HuH-7 (cell line): Measurements from ENCODE around the gene CKLF.
"Not testable (repeated sequence)": the region's sequence is repeated elsewhere in the genome, so short reads cannot be mapped to it uniquely, and the experiment has no call there.

Source experiments
- DNase-seq: peaks from one replicate; pipeline ENCODE4 v3.0.0; 2011; ENCODE audit warnings: low spot score

The CKLF gene

DNA sequence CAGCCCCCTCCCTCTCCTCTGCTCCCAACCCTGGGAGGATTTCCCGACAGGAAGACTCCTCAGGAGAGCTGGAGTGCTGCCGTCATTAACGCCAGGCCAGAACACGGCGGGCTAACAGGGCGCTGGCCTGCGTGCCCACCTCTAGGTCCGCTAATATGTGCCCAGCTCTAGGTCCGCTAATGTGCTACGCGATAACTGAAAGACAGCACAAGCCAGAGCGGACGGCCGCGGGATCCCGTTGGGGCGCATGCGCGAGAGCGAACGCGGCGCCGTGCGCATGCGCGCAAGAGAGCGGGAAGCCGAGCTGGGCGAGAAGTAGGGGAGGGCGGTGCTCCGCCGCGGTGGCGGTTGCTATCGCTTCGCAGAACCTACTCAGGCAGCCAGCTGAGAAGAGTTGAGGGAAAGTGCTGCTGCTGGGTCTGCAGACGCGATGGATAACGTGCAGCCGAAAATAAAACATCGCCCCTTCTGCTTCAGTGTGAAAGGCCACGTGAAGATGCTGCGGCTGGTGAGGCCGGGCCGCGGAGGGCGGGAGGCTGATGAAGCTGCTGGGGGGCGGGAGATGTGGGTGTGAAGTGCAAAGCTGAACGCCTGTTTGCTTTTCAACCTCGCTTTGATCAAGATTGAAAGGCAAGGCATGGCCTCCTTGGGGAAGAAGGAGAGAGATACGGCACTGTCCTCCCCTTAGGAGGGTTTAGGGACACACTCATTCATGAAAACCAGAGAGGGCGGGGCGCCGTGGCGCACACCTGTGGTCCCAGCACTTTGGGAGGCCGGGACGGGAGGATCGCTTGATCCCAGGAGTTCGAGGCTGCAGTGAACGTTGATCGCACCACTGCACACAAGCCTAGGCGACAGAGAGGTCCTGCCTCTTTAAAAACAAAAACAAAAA is at the start of gene CKLF:
TSS of gene CKLF (plus strand) at position 291 of the 892 bp plus-strand sequence. CDS start at position 431, 140 bp downstream.
- peak; percentile 89 for DNase-seq

- DNase-seq: no peak
These were observed 49.3 kb upstream of the CKLF start for GRCh38 chr16:66503030-66503429.

DNA sequence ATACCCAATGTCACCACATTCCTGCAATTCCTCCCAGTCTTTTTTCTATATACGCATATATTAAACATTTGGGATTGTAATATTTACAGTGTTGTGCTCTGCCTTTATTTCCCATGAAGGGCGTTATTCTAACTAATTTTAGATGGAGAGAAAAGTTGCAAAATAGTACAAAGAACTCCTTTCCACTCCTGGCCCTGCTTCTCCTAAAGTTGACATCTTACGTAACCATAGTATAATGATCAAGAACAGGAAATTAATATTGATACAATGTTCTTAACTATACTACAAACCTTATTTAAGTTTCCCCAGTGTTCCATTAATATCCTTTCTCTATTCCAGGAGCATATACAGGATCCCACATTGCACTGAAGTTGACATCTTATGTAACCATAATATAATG is 48.8 kb upstream of the CKLF start:
- DNase-seq: no peak

GRCh38 chr16:66507731-66508239 is 44.6 kb upstream of the CKLF start:
- DNase-seq: no peak

DNA sequence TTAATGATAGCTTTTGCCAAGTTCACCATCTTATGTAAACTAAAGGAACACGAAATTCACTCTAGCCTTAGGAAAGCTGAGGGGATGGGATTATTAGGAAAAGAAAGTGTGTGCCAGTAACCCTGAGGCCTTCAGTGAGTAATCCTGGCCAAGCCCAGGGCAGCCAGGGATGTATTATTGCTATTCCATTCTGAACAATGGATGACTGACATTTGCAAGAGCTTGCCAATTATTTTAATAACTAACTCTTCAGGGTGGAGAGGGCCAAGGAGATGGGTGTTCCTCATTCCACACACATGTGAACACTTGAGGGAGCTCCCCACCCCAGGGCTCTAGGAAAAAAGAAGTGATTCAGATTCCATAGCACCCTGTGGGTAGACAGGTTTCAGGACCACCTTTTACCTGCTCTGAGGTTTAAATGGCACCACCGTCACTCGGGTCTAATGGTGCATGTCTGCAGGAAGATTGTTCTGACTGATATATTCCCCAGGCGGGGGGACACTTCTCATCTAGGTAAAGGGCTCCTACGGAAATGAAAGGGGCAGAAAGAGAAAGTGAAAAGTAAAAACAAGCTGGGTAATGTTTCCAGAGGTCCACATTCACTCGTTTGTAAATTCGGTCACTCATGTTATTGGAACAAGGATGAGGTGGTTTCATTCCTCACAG is 44.0 kb upstream of the CKLF start:
- DNase-seq: no peak

DNA sequence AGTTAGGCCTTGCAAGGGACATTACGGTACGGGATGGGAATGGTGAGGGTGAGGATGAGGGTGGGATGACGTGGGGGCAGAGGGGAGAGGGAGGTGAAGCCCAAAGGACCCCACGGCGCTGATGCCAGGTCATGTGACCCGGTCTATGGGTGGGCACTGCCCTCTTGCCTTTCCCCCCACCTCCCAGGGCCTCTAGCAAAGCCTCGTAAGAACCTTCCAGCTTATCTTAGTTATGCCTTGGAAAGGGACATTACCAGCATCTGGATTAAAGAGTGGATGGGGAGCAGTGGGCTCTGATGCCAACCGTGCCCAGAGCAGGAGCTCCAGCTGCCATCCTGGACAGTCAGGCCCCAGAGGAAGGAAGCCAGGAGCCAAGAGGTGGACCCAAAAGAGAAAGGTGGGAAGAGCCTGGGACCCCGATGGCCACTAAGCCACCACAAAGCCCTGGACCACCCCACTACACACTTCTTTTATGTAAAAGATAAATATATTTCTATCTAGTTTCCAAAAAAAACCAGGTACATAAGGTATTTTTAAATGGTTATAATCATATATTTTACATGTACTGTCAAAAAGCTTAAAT is 43.4 kb upstream of the CKLF start:
- no peak for DNase-seq

GRCh38 chr16:66509576-66509975 is 42.8 kb upstream of the CKLF start:
- no peak for DNase-seq

DNA sequence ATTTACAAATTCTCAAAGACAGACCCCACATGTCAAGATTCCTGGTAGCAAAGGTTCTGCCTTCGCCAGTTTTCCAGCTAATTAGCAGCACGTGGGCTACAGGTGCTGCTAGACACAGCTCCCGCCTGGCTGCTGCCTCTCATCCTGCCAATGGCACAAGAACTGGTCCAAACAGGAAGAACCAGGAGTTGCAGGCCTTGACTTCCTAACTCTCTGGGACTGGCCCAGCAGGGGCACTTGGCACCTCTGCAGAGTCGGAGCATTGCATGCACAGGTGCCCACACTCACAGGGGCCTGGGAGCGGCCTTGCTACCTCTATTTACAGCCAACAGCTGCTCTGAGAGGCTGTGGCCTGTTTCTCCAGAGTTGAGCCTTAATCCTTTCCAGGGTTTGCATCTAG is 42.1 kb upstream of the CKLF start:
- DNase-seq: no peak

GRCh38 chr16:66510711-66511601 is 41.4 kb upstream of the CKLF start:
- DNase-seq: no peak

- no peak for DNase-seq
These were observed 40.6 kb upstream of the CKLF start for GRCh38 chr16:66511602-66512271.

DNA sequence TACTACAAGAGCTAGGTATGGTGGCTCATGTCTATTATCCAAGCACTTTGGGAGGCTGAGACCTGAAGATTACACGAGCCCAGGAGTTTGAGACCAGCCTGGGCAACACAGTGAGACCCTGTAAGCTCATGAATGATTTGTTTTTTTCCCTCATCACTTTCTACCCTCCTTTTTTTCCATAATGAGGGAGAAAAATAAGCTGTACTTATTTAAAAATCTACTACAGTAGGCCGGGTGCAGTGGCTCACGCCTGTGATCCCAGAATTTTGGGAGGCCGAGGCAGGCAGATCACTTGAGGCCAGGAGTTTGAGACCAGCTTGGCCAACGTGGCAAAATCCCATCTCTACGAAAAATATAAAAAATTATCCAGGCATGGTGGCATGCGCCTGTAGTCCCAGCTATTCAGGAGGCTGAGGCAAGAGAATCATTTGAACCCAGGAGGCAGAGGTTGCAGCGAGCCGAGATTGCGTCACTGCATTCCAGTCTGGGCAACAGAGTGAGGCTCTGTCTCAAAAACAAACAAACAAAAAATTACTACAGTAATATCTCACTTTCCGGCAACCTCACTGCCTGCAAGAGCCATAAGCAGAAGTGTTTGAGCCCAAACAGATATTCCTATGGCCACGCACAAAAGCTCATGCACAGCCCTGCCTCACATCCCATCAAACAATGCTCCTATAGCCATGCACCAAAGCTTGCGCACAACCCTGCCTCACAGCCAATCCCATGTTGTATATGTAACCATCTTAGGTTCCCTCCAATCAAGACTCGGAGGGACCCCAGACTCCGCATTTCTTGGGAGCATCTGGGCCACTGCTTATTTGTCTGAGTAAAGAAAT is 39.9 kb upstream of the CKLF start:
- no peak for DNase-seq

- no peak for DNase-seq
These were observed 39.2 kb upstream of the CKLF start for GRCh38 chr16:66513111-66513723.

DNA sequence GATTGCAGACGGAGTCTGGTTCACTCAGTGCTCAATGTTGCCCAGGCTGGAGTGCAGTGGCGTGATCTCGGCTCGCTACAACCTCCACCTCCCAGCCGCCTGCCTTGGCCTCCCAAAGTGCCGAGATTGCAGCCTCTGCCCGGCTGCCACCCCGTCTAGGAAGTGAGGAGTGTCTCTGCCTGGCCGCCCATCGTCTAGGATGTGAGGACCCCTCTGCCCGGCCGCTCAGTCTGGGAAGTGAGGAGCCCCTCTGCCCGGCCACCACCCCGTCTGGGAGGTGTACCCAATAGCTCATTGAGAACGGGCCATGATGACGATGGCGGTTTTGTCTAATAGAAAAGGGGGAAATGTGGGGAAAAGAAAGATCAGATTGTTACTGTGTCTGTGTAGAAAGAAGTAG is 38.0 kb upstream of the CKLF start:
- not testable (repeated sequence) for DNase-seq

- DNase-seq: not testable (repeated sequence)
These were observed 37.3 kb upstream of the CKLF start for GRCh38 chr16:66514980-66515595.

GRCh38 chr16:66515596-66516508 is 36.5 kb upstream of the CKLF start:
- DNase-seq: no peak

GRCh38 chr16:66516509-66516807 is 35.9 kb upstream of the CKLF start:
- no peak for DNase-seq

DNA sequence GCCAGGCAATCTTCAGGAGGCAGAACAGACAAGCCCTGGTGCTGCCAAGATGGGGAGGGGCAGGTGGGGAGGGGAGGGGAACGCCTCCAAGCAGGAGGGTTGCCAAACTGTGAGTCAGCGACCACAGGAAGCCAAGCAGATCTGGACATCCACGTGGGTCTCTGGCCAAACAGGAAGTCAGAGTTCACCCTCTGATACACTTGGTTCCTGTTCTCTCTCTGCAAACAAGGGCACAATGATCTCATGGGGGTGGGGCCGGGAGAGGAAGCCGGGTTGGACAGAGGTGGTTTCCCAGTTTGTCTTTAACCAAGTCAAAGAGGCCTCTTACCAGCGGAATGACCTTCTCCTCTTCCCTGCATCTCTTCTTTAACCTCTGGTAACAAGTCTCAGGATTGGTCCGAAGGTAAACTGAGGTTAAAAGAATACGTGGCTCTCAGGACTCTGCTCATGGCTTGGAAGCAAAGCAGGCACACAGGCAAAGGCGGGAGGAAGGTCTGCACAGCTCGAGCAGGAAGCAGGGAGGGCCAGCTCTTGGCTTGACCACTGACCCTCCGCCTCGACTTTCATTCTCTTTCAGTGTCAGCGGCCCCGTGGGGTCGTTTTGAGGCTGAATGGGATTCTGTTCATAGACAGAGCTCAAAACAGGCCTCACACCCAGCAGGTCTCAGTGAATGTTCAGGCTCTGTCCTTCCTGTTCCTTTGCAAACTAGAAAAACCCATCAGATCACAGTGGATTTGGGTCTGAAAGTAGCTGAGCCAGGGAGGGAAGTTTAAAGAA is 35.4 kb upstream of the CKLF start:
- DNase-seq: peak; percentile 79
